Activated gamma-delta T cell treated with Interleukin-2 at 50 U/mL for 16 hours (primary cell): ENCODE data around the gene ZNF385C.
"Not testable (repeated sequence)": the region's sequence is repeated elsewhere in the genome, so short reads cannot be mapped to it uniquely, and the experiment has no call there.

Source experiments
- DNase-seq: peaks from one replicate; pipeline ENCODE4 v3.0.0-alpha.2; 2020

The ZNF385C gene

GRCh38 chr17:42042598-42043319, 55.5 kb downstream of the ZNF385C start:
- no peak for DNase-seq

GRCh38 chr17:42041619-42042018, 56.7 kb downstream of the ZNF385C start:
- no peak for DNase-seq

GRCh38 chr17:42040818-42041217, 57.5 kb downstream of the ZNF385C start:
- DNase-seq: no peak

- DNase-seq: no peak
These were observed 58.2 kb downstream of the ZNF385C start for GRCh38 chr17:42039794-42040763.

GRCh38 chr17:42038221-42038973, 59.9 kb downstream of the ZNF385C start:
- DNase-seq: no peak

- DNase-seq: no peak
These were observed 64.2 kb downstream of the ZNF385C start for GRCh38 chr17:42034059-42034458.

GRCh38 chr17:42031584-42031983, 66.7 kb downstream of the ZNF385C start:
- DNase-seq: no peak

GRCh38 chr17:42028791-42029127, 69.5 kb downstream of the ZNF385C start:
- no peak for DNase-seq

GRCh38 chr17:42027961-42028790, 70.1 kb downstream of the ZNF385C start:
- no peak for DNase-seq

GRCh38 chr17:42027590-42027889, 70.7 kb downstream of the ZNF385C start:
- DNase-seq: no peak

- DNase-seq: no peak
These were observed 71.2 kb downstream of the ZNF385C start for GRCh38 chr17:42026857-42027589.

- no peak for DNase-seq
These were observed 72.3 kb downstream of the ZNF385C start for GRCh38 chr17:42025936-42026335.

- DNase-seq: no peak
These were observed 73.1 kb downstream of the ZNF385C start for GRCh38 chr17:42025191-42025579.

- no peak for DNase-seq
These were observed 74.5 kb downstream of the ZNF385C start for GRCh38 chr17:42023524-42024349.

GRCh38 chr17:42020845-42021244, 77.4 kb downstream of the ZNF385C start:
- not testable (repeated sequence) for DNase-seq

GRCh38 chr17:42019509-42020404, 78.5 kb downstream of the ZNF385C start, which contains the start of gene NKIRAS2:
TSS of gene NKIRAS2 (plus strand) at chr17:42020090. CDS start at chr17:42021578, 1,488 bp downstream.
- peak; percentile 93 for DNase-seq

- no peak for DNase-seq
These were observed 79.3 kb downstream of the ZNF385C start for GRCh38 chr17:42018988-42019387.

- DNase-seq: no peak
These were observed 79.9 kb downstream of the ZNF385C start for GRCh38 chr17:42018339-42018738.

- DNase-seq: no peak
These were observed 80.4 kb downstream of the ZNF385C start for GRCh38 chr17:42017866-42018200.
